Dedifferentiated amniotic fluid mesenchymal stem cell (primary cell): Measurements from ENCODE around the gene MBD3L5.
"Not testable (repeated sequence)": the region's sequence is repeated elsewhere in the genome, so short reads cannot be mapped to it uniquely, and the experiment has no call there.

Source experiments
- DNase-seq: peaks from one replicate; pipeline ENCODE4 v3.0.0-alpha.2; 2016; ENCODE audit errors: extremely low spot score

Gene MBD3L5

GRCh38 chr19:7052896-7053295 is 22.5 kb downstream of the MBD3L5 start:
- DNase-seq, result not testable (repeated sequence)

GRCh38 chr19:7054635-7055368 is 24.4 kb downstream of the MBD3L5 start:
- DNase-seq, result not testable (repeated sequence)

GRCh38 chr19:7055679-7056078 is 25.3 kb downstream of the MBD3L5 start:
- DNase-seq, result not testable (repeated sequence)

GRCh38 chr19:7056371-7056770 is 26.0 kb downstream of the MBD3L5 start:
- DNase-seq, result not testable (repeated sequence)

GRCh38 chr19:7058576-7058975 is 28.2 kb downstream of the MBD3L5 start, which contains the start of gene MBD3L3:
Gene MBD3L3, minus strand, starts transcription at chr19:7058676. Its CDS starts 71 bp downstream, at chr19:7058605.
- DNase-seq, result not testable (repeated sequence)

DNA sequence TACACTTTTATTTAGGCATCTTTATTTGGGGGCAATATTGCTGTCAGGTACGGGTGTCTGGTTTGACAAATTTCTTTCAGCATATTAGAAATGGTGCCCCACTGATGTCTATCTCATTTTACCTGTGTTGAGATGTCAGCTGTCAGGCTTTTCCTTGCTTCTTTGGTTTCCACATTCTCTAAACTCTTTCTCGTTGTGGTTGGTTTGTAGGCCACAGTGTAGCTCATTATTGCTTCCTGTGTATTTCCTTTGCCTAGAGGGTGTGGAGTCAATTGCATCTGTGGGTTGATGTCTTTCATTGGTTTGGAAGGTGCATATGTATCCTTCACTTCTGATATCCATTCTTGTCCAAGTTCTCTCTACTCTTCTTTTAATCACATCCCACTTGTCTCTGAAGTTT is 29.6 kb downstream of the MBD3L5 start:
- not testable (repeated sequence) for DNase-seq

DNA sequence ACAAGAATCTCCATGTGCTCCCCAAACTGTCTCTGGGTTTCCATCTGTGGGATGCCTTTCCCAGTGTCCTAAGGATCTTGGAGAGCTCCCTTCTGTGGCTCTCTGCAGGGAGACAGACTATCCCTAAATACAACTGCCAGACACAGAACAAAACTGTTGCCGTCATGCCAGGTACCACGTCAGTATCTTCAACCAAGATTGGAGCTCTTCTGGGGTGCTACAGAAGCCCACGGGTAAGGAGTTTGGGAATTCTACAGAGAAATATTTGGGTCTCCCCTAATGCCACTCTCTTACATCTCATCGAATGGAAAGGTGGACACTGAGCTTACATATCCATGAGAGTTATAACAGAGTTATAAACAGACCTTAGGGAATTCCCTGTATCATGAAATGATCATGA is 33.0 kb downstream of the MBD3L5 start:
- DNase-seq, result no peak

DNA sequence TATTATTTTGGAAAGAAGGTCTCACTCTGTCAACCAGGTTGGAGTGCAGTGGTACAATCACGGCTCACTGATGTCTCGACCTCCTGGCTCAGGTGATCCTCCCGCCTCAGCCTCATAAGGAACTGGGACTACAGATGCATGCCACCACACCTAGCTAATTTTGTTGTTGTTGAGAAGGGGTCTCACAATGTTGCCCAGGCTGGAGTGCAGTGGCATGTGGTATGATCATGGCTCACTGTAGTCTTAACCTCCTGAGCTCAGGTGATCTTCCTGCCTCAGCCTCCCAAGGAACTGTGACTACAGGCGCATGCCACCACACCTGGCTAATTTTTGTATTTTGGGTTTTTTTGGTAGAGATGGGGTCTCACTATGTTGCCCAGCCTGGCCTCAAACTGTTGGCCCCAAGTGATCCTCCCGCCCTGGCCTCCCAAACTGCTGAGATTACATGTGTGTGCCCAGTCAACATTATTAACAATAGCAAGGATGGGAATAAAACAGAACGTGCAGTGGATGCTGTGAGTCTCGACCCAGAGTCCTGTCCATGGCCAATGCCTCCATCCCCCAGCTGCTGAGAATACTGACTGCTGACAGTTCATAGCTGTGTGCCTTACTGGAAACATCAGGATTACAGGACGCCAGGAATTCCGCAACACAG is 33.5 kb downstream of the MBD3L5 start:
- no peak for DNase-seq

GRCh38 chr19:7067122-7067521 is 36.7 kb downstream of the MBD3L5 start:
- DNase-seq, result not testable (repeated sequence)

DNA sequence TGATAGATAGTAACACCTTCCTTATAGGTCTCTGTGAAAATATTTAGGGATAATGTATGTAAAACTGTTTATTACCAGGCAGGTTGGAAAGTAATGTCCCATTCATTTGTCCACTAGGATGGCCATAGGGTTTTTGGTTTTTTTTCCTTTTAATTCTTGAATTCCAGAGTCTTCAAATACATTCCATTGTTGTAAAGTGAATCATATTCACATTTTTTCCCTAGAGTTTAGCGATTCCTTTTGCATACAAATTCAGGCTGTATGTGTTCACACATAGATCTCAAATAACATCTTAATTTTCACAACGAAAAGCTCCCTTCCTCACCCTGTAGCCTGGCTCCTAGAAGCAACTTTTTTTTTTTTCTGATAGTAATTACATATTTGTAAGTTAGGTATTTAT is 37.3 kb downstream of the MBD3L5 start:
- peak; percentile 61 for DNase-seq

DNA sequence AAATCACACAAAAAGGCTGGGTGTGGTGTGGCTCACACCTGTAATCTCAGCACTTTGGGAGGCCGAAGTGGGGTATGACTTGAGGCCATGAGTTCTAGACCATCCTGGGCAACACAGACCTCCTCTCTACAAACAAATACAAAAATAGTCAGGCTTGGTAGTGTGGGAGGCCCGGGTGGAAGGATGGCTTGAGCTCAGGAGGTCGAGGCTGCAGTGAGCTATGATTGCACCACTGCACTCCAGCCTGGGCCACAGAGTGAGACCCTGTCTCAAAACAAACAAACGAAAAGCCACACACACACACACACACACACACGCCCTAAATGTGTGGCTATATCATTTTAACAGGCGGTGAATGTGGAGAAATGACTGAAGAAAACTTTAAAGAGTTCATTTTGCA is 38.2 kb downstream of the MBD3L5 start:
- no peak for DNase-seq

GRCh38 chr19:7069042-7069903 is 38.9 kb downstream of the MBD3L5 start, which contains the start of gene ZNF557:
Gene ZNF557, plus strand, starts transcription at chr19:7069703. Its CDS starts 5,372 bp downstream, at chr19:7075075.
- DNase-seq, result peak; percentile 97

DNA sequence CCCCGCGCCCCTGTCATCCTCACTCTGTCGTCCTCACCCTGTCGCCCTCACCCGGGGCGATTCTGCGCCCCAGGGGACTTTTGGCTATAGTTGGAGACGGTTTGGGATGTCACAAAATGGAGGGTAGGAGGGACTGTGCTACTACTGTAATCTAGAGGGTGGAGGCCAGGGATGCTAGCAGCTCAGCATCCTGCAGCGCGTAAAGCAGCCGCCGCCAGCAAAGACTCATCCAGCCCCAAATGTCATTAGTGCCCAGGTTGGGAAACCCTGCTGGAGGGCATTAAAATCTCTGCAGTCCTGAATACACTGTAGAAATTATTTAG is 39.5 kb downstream of the MBD3L5 start:
- DNase-seq, result no peak

- no peak for DNase-seq
Observed at GRCh38 chr19:7072541-7072940, 42.2 kb downstream of the MBD3L5 start.

GRCh38 chr19:7074705-7075282 is 44.4 kb downstream of the MBD3L5 start:
- no peak for DNase-seq

DNA sequence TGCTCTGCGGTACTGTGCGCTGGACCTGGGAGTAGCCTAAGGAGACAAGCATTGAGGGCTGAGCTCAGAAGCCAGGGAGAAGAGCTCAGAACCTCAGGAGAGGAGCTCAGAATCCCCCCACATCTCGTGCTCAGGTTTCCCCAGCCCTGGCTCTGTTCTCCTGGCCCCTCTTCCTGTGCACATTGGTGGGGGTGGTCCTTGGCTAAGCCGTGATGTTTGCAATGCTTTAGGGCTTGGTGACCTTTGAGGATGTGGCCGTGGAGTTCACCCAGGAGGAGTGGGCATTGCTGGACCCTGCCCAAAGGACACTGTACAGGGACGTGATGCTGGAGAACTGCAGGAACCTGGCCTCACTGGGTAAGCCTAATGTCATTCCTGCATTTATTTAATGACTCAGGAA is 45.8 kb downstream of the MBD3L5 start:
- DNase-seq, result no peak

GRCh38 chr19:7078008-7078407 is 47.6 kb downstream of the MBD3L5 start:
- DNase-seq, result no peak
